GM12874 (cell line): ENCODE measurements around the gene IKZF3.

Experiments used
- TF ChIP-seq, protein P1 (sequence below): IDR thresholded peaks from 2 replicates; pipeline ENCODE4 v1.5.1; 2011; ENCODE audit warnings: low read depth, mild to moderate bottlenecking, control low read depth, low read length, moderate library complexity; ENCODE audit not compliant: insufficient read depth

Gene IKZF3

DNA sequence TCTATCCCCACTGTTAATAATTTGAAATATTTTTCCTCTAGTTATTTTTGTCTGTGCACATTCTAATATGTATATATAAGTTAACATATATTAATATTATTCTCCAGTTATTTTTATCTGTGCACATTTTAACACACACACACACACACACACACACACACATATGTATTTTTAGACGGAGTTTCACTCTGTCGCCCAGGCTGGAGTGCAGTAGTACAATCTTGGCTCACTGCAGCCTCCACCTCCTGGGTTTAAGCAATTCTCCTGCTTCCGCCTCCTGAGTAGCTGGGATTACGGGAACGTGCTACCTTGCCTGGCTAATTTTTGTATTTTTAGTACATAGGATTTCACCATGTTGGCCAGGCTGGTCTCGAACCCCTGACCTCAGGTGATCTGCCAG, 146.5 kb downstream of the IKZF3 start:
- TF ChIP-seq, protein P1, sequence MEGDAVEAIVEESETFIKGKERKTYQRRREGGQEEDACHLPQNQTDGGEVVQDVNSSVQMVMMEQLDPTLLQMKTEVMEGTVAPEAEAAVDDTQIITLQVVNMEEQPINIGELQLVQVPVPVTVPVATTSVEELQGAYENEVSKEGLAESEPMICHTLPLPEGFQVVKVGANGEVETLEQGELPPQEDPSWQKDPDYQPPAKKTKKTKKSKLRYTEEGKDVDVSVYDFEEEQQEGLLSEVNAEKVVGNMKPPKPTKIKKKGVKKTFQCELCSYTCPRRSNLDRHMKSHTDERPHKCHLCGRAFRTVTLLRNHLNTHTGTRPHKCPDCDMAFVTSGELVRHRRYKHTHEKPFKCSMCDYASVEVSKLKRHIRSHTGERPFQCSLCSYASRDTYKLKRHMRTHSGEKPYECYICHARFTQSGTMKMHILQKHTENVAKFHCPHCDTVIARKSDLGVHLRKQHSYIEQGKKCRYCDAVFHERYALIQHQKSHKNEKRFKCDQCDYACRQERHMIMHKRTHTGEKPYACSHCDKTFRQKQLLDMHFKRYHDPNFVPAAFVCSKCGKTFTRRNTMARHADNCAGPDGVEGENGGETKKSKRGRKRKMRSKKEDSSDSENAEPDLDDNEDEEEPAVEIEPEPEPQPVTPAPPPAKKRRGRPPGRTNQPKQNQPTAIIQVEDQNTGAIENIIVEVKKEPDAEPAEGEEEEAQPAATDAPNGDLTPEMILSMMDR = no peak

DNA sequence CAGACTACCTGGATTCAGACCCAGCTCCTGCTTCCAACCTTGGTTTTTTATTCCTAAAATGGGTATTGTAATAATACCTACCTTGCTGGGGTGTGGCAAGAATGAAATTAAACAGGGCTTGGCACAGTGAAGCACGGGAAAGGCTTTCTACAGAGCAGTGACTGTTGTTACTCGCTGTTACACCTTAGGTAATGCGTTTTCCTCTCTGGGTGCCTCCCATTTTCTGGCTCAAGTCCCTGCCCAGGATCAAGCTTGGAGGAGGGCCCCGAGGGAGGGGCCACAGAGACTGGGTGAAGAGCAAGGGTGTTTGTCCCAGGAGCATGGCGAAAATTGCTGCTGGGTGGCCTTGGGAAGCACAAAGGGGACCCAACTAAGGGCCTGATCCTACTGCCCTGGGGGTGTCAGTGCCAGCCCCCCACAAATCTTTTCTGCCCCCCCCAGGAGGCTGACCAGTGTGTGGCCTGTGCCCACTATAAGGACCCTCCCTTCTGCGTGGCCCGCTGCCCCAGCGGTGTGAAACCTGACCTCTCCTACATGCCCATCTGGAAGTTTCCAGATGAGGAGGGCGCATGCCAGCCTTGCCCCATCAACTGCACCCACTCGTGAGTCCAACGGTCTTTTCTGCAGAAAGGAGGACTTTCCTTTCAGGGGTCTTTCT, 147.1 kb downstream of the IKZF3 start:
- TF ChIP-seq, protein P1 = no peak

DNA sequence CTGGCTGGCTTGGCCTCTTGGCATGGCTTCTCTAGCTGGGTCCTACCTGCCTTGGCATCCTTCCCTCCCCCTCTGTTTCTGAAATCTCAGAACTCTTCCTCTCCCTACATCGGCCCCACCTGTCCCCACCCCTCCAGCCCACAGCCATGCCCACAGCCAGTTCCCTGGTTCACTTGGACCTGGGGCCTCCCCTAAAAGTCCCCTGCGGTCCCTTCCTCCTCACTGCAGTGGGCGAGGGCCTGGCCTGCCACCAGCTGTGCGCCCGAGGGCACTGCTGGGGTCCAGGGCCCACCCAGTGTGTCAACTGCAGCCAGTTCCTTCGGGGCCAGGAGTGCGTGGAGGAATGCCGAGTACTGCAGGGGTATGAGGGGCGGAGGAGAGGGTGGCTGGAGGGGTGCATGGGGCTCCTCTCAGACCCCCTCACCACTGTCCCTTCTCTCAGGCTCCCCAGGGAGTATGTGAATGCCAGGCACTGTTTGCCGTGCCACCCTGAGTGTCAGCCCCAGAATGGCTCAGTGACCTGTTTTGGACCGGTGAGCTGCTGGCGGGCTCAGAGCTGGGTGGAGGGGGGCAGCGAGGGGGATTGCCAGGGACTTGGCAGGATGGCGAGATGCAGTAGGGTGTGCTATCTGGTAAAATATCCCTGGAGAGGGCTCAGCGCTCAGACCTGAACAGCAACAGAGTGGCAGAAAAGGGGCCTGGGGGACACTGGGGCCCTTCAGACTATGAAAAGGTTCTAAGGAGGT, 147.9 kb downstream of the IKZF3 start:
- TF ChIP-seq, protein P1 = no peak

DNA sequence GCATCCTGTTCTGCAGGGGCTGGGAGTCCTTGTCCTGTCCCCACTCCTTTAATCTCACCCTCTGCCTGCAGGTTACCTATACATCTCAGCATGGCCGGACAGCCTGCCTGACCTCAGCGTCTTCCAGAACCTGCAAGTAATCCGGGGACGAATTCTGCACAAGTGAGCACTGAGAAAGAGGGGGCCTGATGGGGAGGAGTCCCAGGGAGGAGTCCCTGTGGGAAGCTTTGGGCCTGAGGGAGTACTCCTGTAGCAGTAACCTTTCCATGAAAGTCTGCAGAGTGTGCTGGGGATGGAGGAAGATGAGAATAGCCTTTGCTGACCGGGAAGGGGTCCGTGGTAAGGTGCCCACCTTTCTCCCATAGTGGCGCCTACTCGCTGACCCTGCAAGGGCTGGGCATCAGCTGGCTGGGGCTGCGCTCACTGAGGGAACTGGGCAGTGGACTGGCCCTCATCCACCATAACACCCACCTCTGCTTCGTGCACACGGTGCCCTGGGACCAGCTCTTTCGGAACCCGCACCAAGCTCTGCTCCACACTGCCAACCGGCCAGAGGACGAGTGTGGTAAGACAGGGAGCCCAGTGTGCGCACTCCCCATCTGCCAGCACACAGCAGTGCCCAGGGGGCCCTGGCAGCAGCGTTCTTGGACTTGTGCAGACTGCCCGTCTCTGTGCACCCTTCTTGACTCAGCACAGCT, 148.6 kb downstream of the IKZF3 start:
- TF ChIP-seq, protein P1 = no peak

DNA sequence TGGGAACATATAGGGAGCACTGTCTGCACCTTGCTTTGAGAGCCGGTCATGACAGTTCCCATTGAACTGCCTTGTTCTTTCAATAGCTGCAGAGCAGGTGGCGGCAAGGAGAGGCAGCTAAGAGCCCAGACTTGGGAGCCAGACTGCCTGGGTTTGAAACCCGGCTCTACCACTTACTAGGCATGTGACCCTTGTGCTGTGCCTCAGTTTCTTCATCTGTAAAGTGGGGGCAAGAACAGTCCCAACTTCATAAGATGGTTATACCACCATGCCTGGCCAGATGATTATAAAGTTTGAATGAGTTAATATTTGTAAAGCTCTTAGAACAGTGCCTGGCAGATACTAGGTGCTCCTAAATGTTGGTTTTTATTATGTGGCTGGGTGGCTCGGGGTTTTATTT, 149.9 kb downstream of the IKZF3 start:
- TF ChIP-seq, protein P1 = no peak

DNA sequence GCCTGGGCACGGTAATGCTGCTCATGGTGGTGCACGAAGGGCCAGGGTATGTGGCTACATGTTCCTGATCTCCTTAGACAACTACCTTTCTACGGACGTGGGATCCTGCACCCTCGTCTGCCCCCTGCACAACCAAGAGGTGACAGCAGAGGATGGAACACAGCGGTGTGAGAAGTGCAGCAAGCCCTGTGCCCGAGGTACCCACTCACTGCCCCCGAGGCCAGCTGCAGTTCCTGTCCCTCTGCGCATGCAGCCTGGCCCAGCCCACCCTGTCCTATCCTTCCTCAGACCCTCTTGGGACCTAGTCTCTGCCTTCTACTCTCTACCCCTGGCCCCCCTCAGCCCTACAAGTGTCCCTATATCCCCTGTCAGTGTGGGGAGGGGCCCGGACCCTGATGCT, 152.3 kb downstream of the IKZF3 start:
- TF ChIP-seq, protein P1 = no peak
